ENCODE measurements around the gene ADAD2.

Gene ADAD2

GRCh38 chr16:84190731-84191388, at the start of gene ADAD2:
TSS of gene ADAD2 (plus strand) at chr16:84191157. CDS start at chr16:84191231, 74 bp downstream.
- H3K9ac ChIP-seq: no peak within 1 kb of the TSS

GRCh38 chr16:84143081-84143480, 47.9 kb upstream of the ADAD2 start:
- no peaks in the 10 kb centered on the region for H3K27me3 ChIP-seq
- H3K4me2 ChIP-seq: peak overlapping the region in 8 of 11 experiments; percentile 93 to 99 (median 96); a peak in 13 of 22 replicates
- H3K4me3 ChIP-seq: no peak overlapping the region
- H3K4me1 ChIP-seq: peaks cover 15 to 43% (median 26%) of the 10 kb centered on the region in 10 experiments
- H3K27ac ChIP-seq: no peak overlapping the region
- H3K36me3 ChIP-seq: no peaks in the 10 kb centered on the region
- no peaks in the 10 kb centered on the region for H3K9me3 ChIP-seq (replicated peaks in 1 of 11)
- no peak overlapping the region for H3K9ac ChIP-seq
- TF ChIP-seq Cebpa-rat (IDR thresholded peaks at IDR 0.05): no peak
- peaks cover 8 to 51% (median 25%) of the 10 kb centered on the region in 11 experiments; a peak in 17 of 22 replicates for H4K20me1 ChIP-seq

More at GRCh38 chr16:84190731-84191388, at the start of gene ADAD2:
- H3K9me3 ChIP-seq (replicated peaks in 1 of 11): no peaks in the 10 kb centered on the region
- peaks cover 0 to 5% (median 0%) of the 10 kb centered on the region in 11 experiments; a peak in 5 of 22 replicates for H4K20me1 ChIP-seq
- no peak within 1 kb of the TSS for H3K4me2 ChIP-seq
- no peak within 1 kb of the TSS for H3K27ac ChIP-seq
- no peaks in the 10 kb centered on the region for H3K27me3 ChIP-seq
- TF ChIP-seq Cebpa-rat (IDR thresholded peaks at IDR 0.05): no peak
- H3K4me1 ChIP-seq: peaks cover 21 to 36% (median 32%) of the 10 kb centered on the region in 10 experiments
- H3K4me3 ChIP-seq: no peak within 1 kb of the TSS
- H3K36me3 ChIP-seq: no peaks in the 10 kb centered on the region

GRCh38 chr16:84143784-84144199, 47.2 kb upstream of the ADAD2 start:
- H3K27ac ChIP-seq: 0 out of 22 replicates have a peak overlapping the region, but pooled peaks of 1 of the 11 experiments have one; percentile 86
- H3K36me3 ChIP-seq: no peaks in the 10 kb centered on the region
- H3K4me1 ChIP-seq: peaks cover 11 to 36% (median 21%) of the 10 kb centered on the region in 10 experiments
- peaks cover 6 to 44% (median 24%) of the 10 kb centered on the region in 11 experiments; a peak in 17 of 22 replicates for H4K20me1 ChIP-seq
- peak overlapping the region; percentile 93 to 100 (median 97) for H3K4me2 ChIP-seq
- peak overlapping the region; percentile 77 to 86 (median 84) for H3K9ac ChIP-seq
- TF ChIP-seq Cebpa-rat (IDR thresholded peaks at IDR 0.05): no peak
- no peaks in the 10 kb centered on the region for H3K9me3 ChIP-seq (replicated peaks in 1 of 11)
- H3K4me3 ChIP-seq: peak overlapping the region; percentile 70 to 92 (median 81)
- H3K27me3 ChIP-seq: no peaks in the 10 kb centered on the region

GRCh38 chr16:84144209-84144858, 46.6 kb upstream of the ADAD2 start:
- Histone ChIP-seq H3K4me2 (peak overlapping the region; percentile 93 to 100 (median 97)), H4K20me1 (peaks cover 6 to 38% (median 23%) of the 10 kb centered on the region in 11 experiments; a peak in 17 of 22 replicates), H3K36me3 (no peaks in the 10 kb centered on the region), H3K9ac (peak overlapping the region; percentile 77 to 86 (median 84)), H3K27ac (peak overlapping the region; percentile 53 to 86 (median 71); a peak in 20 of 22 replicates), H3K4me3 (peak overlapping the region; percentile 70 to 92 (median 81)), H3K27me3 (no peaks in the 10 kb centered on the region), H3K4me1 (peaks cover 6 to 31% (median 16%) of the 10 kb centered on the region in 10 experiments; a peak in 19 of 20 replicates), H3K9me3 (replicated peaks in 1 of 11) (no peaks in the 10 kb centered on the region)
- no peak for TF ChIP-seq Cebpa-rat (IDR thresholded peaks at IDR 0.05)

DNA sequence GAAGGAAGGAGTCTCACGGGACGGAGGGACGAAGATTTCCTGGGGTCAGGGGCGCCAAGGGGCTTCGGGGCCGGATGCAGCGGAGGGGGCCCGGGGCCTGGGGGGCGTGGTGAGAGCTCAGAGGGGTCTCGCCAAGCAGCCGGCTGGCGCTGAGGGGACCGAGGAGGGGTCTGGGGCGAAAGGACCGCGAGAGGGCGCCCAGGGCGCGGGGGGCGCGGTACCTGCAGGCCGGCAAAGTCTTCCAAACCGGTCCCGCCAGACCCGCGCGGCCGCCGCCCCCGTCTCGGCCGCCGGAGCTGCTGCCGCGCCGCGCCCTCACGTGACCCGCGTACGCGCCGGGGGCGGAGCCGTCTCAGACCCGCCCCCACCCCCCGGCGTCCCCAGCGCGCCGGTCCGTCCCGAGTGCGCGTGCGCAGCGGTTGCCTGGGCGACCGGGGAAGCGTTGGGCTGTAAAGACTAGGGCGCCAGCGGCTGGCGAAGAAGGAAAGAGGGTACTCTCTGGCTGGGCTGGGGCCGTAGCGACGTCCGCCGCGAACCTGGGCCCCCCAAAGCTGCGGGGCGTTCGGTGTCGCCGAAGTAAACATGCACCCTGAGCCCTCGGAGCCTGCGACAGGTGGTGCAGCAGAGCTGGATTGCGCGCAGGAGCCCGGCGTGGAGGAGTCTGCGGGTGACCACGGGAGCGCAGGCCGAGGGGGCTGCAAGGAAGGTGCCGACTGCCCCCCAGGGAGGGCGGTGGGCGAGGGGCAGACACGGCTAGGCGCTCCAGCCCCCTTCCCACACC, 45.9 kb upstream of the ADAD2 start, which contains the start of the genes DNAAF1 and HSDL1:
DNAAF1 (plus strand) TSS at position 450 of the 781 bp plus-strand sequence; CDS start at position 583, 133 bp downstream.
HSDL1 (minus strand) TSS at position 319 of the 781 bp plus-strand sequence. CDS start 13,856 bp downstream, outside the sequence.
- Histone ChIP-seq H3K4me1 (peaks cover 4 to 24% (median 11%) of the 10 kb centered on the region in 10 experiments; a peak in 16 of 20 replicates), H3K9me3 (replicated peaks in 1 of 11) (no peaks in the 10 kb centered on the region), H3K4me3 (peak within 1 kb of the TSS; percentile 70 to 92 (median 81)), H3K27ac (peak within 1 kb of the TSS; percentile 53 to 86 (median 71); a peak in 21 of 22 replicates), H3K4me2 (peak within 1 kb of the TSS; percentile 93 to 100 (median 97)), H4K20me1 (peaks cover 6 to 31% (median 20%) of the 10 kb centered on the region in 11 experiments; a peak in 17 of 22 replicates), H3K27me3 (no peaks in the 10 kb centered on the region), H3K36me3 (no peaks in the 10 kb centered on the region), H3K9ac (peak within 1 kb of the TSS; percentile 77 to 86 (median 84))
- TF ChIP-seq Cebpa-rat (IDR thresholded peaks at IDR 0.05): no peak

- no peak for TF ChIP-seq Cebpa-rat (IDR thresholded peaks at IDR 0.05)
- H3K9ac ChIP-seq: no peak overlapping the region
- H3K4me1 ChIP-seq: peaks cover 0 to 5% (median 0%) of the 10 kb centered on the region in 10 experiments; a peak in 1 of 20 replicates
- no peaks in the 10 kb centered on the region for H3K27me3 ChIP-seq
- H4K20me1 ChIP-seq: no peaks in the 10 kb centered on the region
- H3K9me3 ChIP-seq (replicated peaks in 1 of 11): no peaks in the 10 kb centered on the region
- H3K4me3 ChIP-seq: no peak overlapping the region
- H3K4me2 ChIP-seq: no peak overlapping the region
- H3K36me3 ChIP-seq: no peaks in the 10 kb centered on the region
- no peak overlapping the region for H3K27ac ChIP-seq
Observed at GRCh38 chr16:84150926-84151325, 40.0 kb upstream of the ADAD2 start.

DNA sequence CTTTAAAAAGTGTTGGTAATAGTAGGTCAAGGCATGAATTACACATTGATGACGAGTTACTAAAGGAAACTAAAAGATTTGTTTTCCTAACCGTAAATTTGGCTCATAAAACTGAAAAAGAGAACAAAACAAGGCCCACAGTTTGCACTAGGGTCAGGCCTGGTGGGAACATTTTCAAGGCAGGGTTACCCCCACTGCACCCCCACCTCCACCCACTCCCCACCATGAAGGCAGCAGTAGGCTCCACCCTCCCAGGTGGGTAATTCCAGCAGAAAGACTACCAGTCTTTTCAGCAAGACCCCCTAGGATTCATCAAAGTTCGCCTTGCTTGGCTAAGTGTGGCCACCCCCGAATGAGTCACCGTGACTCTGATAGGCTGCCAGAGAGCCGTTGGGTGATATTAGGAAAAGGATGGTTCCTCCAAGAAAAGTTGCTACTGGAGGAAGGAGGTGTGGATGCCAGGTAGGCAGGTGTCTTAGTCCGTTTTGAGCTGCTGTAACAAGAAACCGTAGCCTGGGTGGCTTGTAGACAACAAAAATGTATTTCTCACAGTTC, 37.2 kb upstream of the ADAD2 start:
- TF ChIP-seq Cebpa-rat (IDR thresholded peaks at IDR 0.05): no peak
- H3K9me3 ChIP-seq (replicated peaks in 1 of 11): no peaks in the 10 kb centered on the region
- peaks cover 0 to 5% (median 0%) of the 10 kb centered on the region in 10 experiments; a peak in 1 of 20 replicates for H3K4me1 ChIP-seq
- H3K4me2 ChIP-seq: no peak overlapping the region
- H4K20me1 ChIP-seq: no peaks in the 10 kb centered on the region
- H3K27ac ChIP-seq: no peak overlapping the region
- no peak overlapping the region for H3K9ac ChIP-seq
- H3K27me3 ChIP-seq: no peaks in the 10 kb centered on the region
- no peaks in the 10 kb centered on the region for H3K36me3 ChIP-seq
- no peak overlapping the region for H3K4me3 ChIP-seq

GRCh38 chr16:84155226-84155625, 35.7 kb upstream of the ADAD2 start:
- Histone ChIP-seq H3K27ac (no peak overlapping the region), H3K4me1 (peaks cover 0 to 5% (median 0%) of the 10 kb centered on the region in 10 experiments; a peak in 1 of 20 replicates), H3K27me3 (no peaks in the 10 kb centered on the region), H3K9me3 (replicated peaks in 1 of 11) (no peaks in the 10 kb centered on the region), H3K4me3 (no peak overlapping the region), H3K9ac (no peak overlapping the region), H3K4me2 (no peak overlapping the region), H4K20me1 (no peaks in the 10 kb centered on the region), H3K36me3 (no peaks in the 10 kb centered on the region)
- no peak for TF ChIP-seq Cebpa-rat (IDR thresholded peaks at IDR 0.05)
